Neural progenitor cell (in vitro differentiated cells): ENCODE data around the gene DDRGK1.

Source experiments
- EZH2 ChIP-seq: fragments of 200-600 bp; sonication (generic); IDR thresholded peaks from 2 replicates; pipeline ENCODE4 v1.6.1; 2017; ENCODE audit warnings: antibody characterized with exemption, mild to moderate bottlenecking, moderate library complexity
- TF ChIP-seq, protein P1 (sequence below): fragments of 200-600 bp; sonication (generic); IDR thresholded peaks from 2 replicates; pipeline ENCODE4 v1.5.1; 2017; ENCODE audit warnings: antibody characterized with exemption, mild to moderate bottlenecking

DNA sequence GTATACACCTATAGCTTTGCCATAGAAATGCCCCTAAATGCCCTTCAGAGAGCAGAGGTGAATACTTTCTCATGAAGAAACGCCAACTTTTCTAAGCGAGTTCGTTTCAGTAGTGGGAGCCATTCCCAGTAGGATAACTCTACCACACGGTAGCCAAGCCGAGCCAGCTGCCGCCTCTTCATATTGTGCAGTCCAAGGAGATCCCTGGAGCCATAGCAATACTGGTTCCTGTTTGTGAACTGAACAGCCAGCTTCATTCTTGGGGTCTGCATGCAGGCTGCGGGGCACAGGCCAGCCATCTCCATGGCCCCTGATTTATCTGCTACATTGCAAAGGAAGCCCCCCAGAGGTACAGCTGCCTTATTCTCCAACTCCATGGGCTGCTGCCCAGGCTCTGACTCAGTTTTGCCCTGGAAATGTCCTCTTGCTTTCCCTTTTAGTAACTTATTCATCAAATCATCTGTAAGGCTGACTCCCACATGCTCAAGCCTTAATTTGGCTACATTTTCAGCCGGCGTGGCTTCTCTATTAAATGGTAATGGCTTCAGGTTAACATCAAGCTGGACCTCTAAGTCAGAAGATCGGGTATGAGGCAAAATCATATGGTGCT lies 57.6 kb downstream of the DDRGK1 start:
- TF ChIP-seq, protein P1, sequence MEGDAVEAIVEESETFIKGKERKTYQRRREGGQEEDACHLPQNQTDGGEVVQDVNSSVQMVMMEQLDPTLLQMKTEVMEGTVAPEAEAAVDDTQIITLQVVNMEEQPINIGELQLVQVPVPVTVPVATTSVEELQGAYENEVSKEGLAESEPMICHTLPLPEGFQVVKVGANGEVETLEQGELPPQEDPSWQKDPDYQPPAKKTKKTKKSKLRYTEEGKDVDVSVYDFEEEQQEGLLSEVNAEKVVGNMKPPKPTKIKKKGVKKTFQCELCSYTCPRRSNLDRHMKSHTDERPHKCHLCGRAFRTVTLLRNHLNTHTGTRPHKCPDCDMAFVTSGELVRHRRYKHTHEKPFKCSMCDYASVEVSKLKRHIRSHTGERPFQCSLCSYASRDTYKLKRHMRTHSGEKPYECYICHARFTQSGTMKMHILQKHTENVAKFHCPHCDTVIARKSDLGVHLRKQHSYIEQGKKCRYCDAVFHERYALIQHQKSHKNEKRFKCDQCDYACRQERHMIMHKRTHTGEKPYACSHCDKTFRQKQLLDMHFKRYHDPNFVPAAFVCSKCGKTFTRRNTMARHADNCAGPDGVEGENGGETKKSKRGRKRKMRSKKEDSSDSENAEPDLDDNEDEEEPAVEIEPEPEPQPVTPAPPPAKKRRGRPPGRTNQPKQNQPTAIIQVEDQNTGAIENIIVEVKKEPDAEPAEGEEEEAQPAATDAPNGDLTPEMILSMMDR = no peak
- TF ChIP-seq EZH2 = no peak
